Astrocyte (in vitro differentiated cells and primary cell): Measurements from ENCODE around the gene MGAT3. TPM values are rescaled to one million over a fixed set of nuclear protein-coding genes. Genes with fewer than 3 reads are reported as not detected.

Experiments used
- DNase-seq: peaks from one replicate; pipeline ENCODE4 v3.0.0-alpha.2; 2010; ENCODE audit warnings: low read depth
- FAIRE-seq: peaks from 2 replicates; lab custom pipeline; 2011; peaks lifted over from hg19 to GRCh38; lab: Jason Lieb, UNC
- H2AFZ ChIP-seq: 2 replicates; pipeline ENCODE4 v1.6.0; 2012; ENCODE audit warnings: low read depth, low read length, inconsistent platforms
- H3K27ac ChIP-seq: 2 replicates; pipeline ENCODE4 v1.5.1; 2011; ENCODE audit warnings: low read depth, low read length, inconsistent platforms
- H3K27me3 ChIP-seq: 2 replicates; pipeline ENCODE4 v1.6.0; 2011; ENCODE audit warnings: low read length, inconsistent platforms; ENCODE audit not compliant: insufficient read depth
- H3K36me3 ChIP-seq: 2 replicates; pipeline ENCODE4 v1.5.1; 2011; ENCODE audit warnings: low read length, inconsistent platforms; ENCODE audit not compliant: insufficient read depth
- H3K4me1 ChIP-seq: 2 replicates; pipeline ENCODE4 v1.5.1; 2011; ENCODE audit warnings: low read length, inconsistent platforms; ENCODE audit not compliant: insufficient read depth
- H3K4me2 ChIP-seq: 2 replicates; pipeline ENCODE4 v1.6.0; 2012; ENCODE audit warnings: low read length, inconsistent platforms
- H3K4me3 ChIP-seq: 2 replicates; pipeline ENCODE4 v1.5.1; 2011; ENCODE audit warnings: low read depth, mild to moderate bottlenecking, low read length, inconsistent platforms; ENCODE audit not compliant: insufficient read depth
- H3K79me2 ChIP-seq: 2 replicates; pipeline ENCODE4 v1.6.0; 2012; ENCODE audit warnings: mild to moderate bottlenecking, low read length, inconsistent platforms; ENCODE audit not compliant: insufficient read depth
- H3K9ac ChIP-seq: 2 replicates; pipeline ENCODE4 v1.6.0; 2012; ENCODE audit warnings: mild to moderate bottlenecking, low read length, inconsistent platforms
- H3K9me3 ChIP-seq: 2 replicates; pipeline ENCODE4 v1.5.1; 2012; ENCODE audit warnings: low read depth, mild to moderate bottlenecking, low read length, inconsistent platforms; ENCODE audit not compliant: insufficient read depth
- H4K20me1 ChIP-seq: 2 replicates; pipeline ENCODE4 v1.6.0; 2012; ENCODE audit warnings: low read length, inconsistent platforms; ENCODE audit not compliant: insufficient read depth
- H3K27ac Mint-ChIP-seq: one replicate; pipeline ENCODE4 v1.8.0; 2021; ENCODE audit warnings: mild to moderate bottlenecking, mixed read lengths; ENCODE audit not compliant: unreplicated experiment
- H3K27me3 Mint-ChIP-seq: one replicate; pipeline ENCODE4 v1.8.0; 2021; ENCODE audit warnings: low read depth, mixed read lengths; ENCODE audit not compliant: unreplicated experiment
- H3K36me3 Mint-ChIP-seq: one replicate; pipeline ENCODE4 v1.8.0; 2021; ENCODE audit warnings: low read depth, mixed read lengths; ENCODE audit not compliant: unreplicated experiment
- H3K4me1 Mint-ChIP-seq: one replicate; pipeline ENCODE4 v1.8.0; 2021; ENCODE audit warnings: low read depth, mixed read lengths; ENCODE audit not compliant: unreplicated experiment
- H3K4me3 Mint-ChIP-seq: one replicate; pipeline ENCODE4 v1.8.0; 2021; ENCODE audit warnings: mild to moderate bottlenecking, moderate library complexity, mixed read lengths; ENCODE audit not compliant: unreplicated experiment
- H3K9me3 Mint-ChIP-seq: one replicate; pipeline ENCODE4 v1.8.0; 2021; ENCODE audit warnings: mild to moderate bottlenecking, mixed read lengths; ENCODE audit not compliant: unreplicated experiment
- CTCF ChIP-seq: IDR thresholded peaks from 2 replicates; pipeline ENCODE4 v1.5.1; 2011; ENCODE audit warnings: low read depth, mild to moderate bottlenecking, inconsistent platforms, low read length, moderate library complexity; ENCODE audit not compliant: insufficient read depth
- EZH2 ChIP-seq: IDR thresholded peaks from 2 replicates; pipeline ENCODE4 v1.6.1; 2012; ENCODE audit warnings: mild to moderate bottlenecking, low read length, inconsistent platforms; ENCODE audit not compliant: insufficient read depth
- total RNA-seq: library from RNA; stranded (reverse); gene quantifications from 2 replicates; pipeline ENCODE4 v1.2.1, GENCODE V29; 2021

The MGAT3 gene
- total RNA-seq, 1 donor from 2014 or later: 7.9 TPM

DNA sequence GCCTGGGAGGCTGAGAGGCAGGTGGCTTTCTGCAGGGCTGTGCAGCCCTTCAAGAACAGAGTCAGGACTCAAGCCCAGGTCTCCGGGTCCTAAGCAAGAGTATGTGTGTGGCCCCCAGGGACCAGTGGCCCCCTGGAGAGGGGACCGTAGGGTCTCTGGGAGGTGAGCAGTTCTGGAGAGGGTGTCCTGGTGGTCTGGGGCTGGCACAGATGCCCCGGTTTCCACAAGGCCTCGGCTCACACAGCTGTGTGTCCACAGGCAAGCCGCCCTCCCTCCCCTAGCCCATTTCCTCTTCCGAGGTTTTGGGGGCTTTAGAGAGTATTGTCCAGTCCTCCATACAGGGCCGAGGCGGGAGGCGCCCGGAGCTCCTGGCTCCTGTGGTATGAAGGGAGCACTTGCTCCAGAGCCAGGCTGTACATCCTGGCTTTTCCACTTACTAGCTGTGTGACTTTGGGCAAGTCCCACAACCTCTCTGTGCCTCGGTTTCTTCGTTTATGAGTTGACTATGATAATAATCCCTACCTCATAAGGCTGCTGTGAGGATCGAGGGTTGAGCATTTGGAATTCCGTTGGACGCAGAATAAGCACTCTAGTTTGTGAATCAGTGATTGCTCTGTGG lies 79.1 kb downstream of the MGAT3 start:
- Histone ChIP-seq H3K4me1 (peaks cover 18% of the 10 kb centered on the region), H4K20me1 (peaks cover 12% of the 10 kb centered on the region), H3K4me2 (no peak overlapping the region), H3K4me3 (no peak overlapping the region), H2AFZ (no peak overlapping the region), H3K9me3 (no peaks in the 10 kb centered on the region), H3K9ac (no peak overlapping the region), H3K27me3 (no peaks in the 10 kb centered on the region), H3K79me2 (peaks cover 16% of the 10 kb centered on the region), H3K36me3 (no peaks in the 10 kb centered on the region), H3K27ac (no peak overlapping the region)
- Mint-ChIP-seq H3K9me3 (no peaks in the 10 kb centered on the region), H3K27ac (no peak overlapping the region), H3K4me3 (no peak overlapping the region), H3K27me3 (peaks cover 10% of the 10 kb centered on the region), H3K36me3 (no peaks in the 10 kb centered on the region), H3K4me1 (peaks cover 8% of the 10 kb centered on the region)
- FAIRE-seq (no peak), DNase-seq (no peak)
- no peak for TF ChIP-seq EZH2
- no peak for TF ChIP-seq CTCF

- no peak overlapping the region for H3K4me2 ChIP-seq
- Mint-ChIP-seq H3K9me3 (no peaks in the 10 kb centered on the region), H3K27ac (no peak overlapping the region), H3K36me3 (no peaks in the 10 kb centered on the region), H3K4me1 (peaks cover 4% of the 10 kb centered on the region), H3K27me3 (peaks cover 10% of the 10 kb centered on the region), H3K4me3 (no peak overlapping the region)
- H3K36me3 ChIP-seq: no peaks in the 10 kb centered on the region
- H2AFZ ChIP-seq: no peak overlapping the region
- no peak overlapping the region for H3K9ac ChIP-seq
- peaks cover 11% of the 10 kb centered on the region for H3K4me1 ChIP-seq
- H3K27me3 ChIP-seq: no peaks in the 10 kb centered on the region
- H4K20me1 ChIP-seq: peaks cover 4% of the 10 kb centered on the region
- DNase-seq: no peak
- no peak for FAIRE-seq
- H3K9me3 ChIP-seq: no peaks in the 10 kb centered on the region
- no peak overlapping the region for H3K4me3 ChIP-seq
- H3K79me2 ChIP-seq: peaks cover 9% of the 10 kb centered on the region
- H3K27ac ChIP-seq: no peak overlapping the region
- TF ChIP-seq CTCF: no peak
- no peak for TF ChIP-seq EZH2
These were observed 79.9 kb downstream of the MGAT3 start for GRCh38 chr22:39536711-39537110.

- no peak for FAIRE-seq
- no peak overlapping the region for H3K4me3 Mint-ChIP-seq
- no peak for TF ChIP-seq CTCF
- TF ChIP-seq EZH2: no peak
These were observed 81.2 kb downstream of the MGAT3 start for GRCh38 chr22:39537975-39538374.

More at GRCh38 chr22:39537975-39538374, 81.2 kb downstream of the MGAT3 start:
- DNase-seq: no peak
- Mint-ChIP-seq H3K27ac (no peak overlapping the region), H3K9me3 (no peaks in the 10 kb centered on the region), H3K36me3 (peaks cover 1% of the 10 kb centered on the region), H3K4me1 (no peaks in the 10 kb centered on the region), H3K27me3 (peaks cover 18% of the 10 kb centered on the region)
- Histone ChIP-seq H3K36me3 (no peaks in the 10 kb centered on the region), H2AFZ (no peak overlapping the region), H3K9ac (no peak overlapping the region), H3K4me2 (no peak overlapping the region), H3K27me3 (no peaks in the 10 kb centered on the region), H3K9me3 (no peaks in the 10 kb centered on the region), H4K20me1 (no peaks in the 10 kb centered on the region), H3K4me1 (peaks cover 7% of the 10 kb centered on the region), H3K79me2 (no peaks in the 10 kb centered on the region), H3K27ac (no peak overlapping the region), H3K4me3 (no peak overlapping the region)
